ENCODE data around the gene PSMC5.
"Not testable (repeated sequence)": the region's sequence is repeated elsewhere in the genome, so short reads cannot be mapped to it uniquely, and the experiment has no call there.

The PSMC5 gene

DNA sequence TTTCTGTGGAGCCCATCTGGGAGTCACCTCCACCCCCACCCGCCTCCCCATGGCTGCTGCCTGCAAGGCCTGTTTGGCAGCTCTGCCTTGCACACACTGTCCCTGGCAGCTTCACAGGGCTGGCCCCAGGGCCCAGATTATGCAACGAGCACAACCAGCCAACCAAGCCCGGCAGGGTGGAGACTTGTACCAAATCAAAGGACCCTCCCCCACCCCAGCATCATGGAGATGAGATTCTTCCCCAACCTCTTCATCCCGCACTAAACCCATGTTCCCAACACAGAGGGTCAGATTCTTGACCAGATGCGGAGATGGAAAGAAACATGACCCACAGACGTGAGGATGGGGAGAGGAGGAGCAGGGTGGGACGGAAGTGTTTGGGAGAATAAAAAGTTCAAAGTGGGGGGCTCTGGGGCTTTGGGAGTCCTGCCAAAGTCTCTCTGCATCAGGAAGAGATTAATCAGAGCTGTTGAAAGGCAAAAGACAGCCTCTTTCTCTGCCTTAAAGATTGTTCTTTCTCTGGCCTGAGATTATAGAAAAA, 11.5 kb downstream of the PSMC5 start:
- DNase-seq (ENCODE audit: low read depth, low spot score): peak; percentile 58

DNA sequence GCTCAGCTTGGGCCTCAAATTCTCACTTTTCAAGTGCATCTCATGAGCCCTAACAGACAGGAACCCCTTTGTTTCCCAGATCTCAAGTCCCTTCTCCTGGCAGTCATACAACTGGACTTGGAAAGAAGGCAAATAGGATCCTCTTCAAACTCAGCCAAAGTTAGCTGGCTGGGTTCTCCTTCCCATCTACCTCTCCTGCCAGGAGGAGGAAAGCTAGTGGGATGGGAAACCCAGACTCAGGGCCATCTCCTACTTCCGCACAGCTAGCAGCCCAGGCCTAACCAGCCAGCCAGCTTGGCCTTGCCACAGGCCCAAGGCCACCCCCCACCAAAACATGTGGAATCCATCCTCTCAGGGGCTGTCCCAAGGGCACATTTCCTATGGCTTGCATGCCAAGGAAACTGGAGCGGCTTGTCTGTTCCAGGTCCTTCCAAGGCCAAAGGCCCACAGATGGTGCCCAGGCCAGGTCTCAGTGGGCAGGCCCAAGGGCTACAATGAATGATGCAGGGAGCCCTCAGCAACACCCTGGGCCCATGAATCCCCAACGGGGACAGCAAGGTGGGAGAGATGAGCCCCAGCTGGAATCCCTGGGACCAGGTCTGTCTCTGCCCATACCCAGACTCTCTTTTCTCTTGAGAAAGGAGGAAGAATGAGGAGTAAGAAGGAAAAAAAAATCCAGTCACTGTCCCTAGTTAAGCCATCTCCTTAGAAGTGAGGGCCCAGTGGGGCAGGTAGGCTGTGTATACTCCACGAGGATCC, 13.5 kb downstream of the PSMC5 start:
- no peak for DNase-seq (ENCODE audit: low read depth, low spot score)

DNA sequence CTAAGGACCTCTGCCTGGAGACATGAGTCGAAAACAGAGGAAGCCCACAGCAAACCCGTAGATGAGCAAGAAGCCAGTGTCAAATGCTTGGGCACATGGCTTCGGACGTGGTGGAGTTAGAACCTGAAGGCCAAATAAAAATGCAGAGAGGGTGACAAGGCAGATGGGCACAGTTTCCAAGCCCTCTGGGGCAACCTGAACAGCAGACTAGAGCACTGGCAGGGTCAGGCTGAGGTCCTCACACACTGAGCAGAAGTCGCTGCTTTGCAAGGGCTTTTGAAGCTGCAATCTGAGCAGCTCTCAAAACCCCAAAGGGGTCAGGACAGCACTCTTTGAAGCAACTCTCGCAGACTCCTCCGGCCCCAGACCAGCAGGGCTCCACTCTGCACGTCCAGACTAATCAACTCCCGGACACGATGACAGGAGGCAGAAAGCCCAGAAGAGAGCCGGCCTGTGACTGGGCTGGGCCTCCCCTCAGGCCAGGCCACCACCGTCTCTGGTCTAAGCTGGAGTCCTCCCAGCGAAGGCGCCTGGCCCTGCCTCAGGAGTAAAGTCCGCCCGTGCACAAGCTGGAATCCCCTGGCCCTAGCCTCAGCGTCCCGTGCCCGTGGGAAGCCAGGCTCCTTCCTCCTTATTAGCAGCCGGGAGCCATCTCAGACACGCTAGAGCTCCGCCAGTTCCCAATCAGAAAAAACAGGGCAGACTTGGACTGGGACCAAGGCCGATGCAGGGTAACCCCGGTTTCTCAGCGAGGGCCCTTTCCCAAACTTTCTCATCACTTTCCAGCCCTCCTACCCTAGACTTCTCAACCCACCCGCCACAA, 14.3 kb downstream of the PSMC5 start:
- DNase-seq (ENCODE audit: low read depth, low spot score): peak; percentile 62

- no peak for DNase-seq (ENCODE audit: low read depth, low spot score)
These were observed 14.9 kb downstream of the PSMC5 start for GRCh38 chr17:63842173-63842539.

DNA sequence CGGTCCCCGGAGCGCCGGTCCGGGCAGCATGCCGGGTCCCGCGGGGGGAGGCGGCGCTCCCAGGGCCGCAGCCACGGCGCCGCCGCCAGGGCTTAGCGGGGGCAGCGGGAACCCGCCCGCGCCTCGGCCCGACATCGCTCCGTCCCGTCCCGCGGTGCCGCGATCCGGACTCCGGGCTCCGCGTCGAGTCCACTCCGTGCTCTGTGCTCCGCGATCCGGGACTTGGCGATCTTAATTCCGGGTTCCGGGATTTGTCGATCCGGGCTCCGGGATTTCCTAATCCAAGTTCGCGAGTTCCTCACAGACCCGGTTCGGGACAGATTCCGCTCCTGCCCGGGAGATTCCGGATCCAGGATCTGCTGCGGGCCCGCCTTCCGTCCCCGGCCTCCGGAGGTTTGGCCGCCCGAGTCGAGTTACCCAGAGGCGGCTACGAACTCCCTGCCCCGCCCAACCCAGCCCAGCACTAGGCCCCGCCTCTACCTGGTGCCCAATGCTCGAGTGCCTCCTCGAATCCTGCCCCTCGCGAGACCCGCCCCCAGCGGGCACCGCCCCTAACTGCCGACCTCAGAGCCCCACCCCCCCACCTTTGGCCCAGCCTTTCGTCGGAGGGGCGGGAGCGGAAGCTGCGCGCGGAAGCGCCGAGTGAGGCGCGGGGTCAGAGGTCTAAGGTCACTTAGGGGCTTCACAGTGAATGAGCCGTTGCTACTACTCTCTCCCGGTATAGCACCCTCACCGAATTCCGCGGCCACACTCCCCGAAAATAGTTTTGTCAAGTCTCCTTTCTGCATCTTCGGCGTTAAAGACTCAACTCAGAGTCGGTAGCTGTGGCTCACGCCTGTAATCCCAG, 15.5 kb downstream of the PSMC5 start, which contains the start of gene SMARCD2:
Gene SMARCD2, minus strand, starts transcription at position 146 of the 847 bp plus-strand sequence. Its CDS starts 11 bp downstream, at position 135.
- DNase-seq (ENCODE audit: low read depth, low spot score): peak; percentile 99

DNA sequence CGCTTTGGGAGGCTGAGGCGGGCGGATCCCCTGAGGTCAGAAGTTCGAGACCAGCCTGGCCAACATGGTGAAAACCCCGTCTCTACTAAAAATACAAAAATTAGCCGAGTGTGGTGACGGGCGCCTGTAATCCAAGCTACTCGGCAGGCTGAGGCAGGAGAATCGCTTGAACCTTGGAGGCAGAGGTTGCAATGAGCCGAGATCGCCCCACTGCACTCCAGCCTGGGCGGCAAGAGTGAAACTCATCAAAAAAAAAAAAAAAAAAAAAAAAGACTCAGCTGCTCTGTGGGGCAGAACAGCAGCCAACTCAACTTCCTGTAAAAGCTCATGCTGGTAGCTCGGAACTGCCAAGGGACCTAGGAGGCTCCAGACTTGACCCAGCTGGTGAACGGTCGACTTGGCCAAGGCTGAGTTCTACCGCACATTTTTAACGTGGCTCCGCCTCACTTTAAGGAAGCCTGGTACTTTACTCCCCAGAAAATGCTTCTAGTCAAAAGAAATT, 16.2 kb downstream of the PSMC5 start:
- DNase-seq (ENCODE audit: low read depth, low spot score): not testable (repeated sequence)

DNA sequence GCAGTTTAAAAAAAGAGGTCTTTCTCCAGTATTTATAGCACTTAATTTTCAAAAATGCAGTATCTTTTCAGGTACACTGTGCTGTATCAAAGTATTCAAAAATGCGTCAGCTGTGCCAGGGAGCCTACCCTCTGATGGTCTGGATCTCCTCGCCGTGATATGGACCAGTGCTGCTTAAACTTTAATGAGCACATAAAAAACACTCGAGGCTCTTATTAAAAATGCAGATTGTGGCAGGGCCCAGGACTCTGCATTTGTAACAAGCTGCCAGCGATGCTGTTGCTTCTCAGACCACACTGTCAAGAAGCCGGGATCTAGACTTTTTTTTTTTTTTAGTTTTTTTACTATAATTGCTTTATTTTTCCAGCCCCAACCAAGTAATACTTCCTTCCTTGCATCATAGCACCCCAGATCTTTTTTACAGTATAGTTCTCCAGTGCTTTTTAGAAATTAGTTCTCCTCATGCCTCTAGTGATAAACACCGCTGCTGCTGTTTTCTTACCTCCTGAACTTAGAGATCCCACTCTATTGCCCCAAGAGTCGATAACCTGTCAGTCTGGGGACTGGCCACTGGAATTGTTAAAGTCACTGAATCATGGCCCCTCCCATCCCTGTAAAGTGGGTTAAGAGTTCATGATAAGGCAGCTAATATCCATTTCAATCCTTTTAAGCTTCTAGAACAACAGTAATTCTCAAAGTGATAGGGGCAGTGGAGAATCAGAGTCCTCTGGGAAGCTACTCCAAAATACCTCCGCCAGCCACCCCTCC, 16.9 kb downstream of the PSMC5 start:
- no peak for DNase-seq (ENCODE audit: low read depth, low spot score)

- DNase-seq (ENCODE audit: low read depth, low spot score): no peak
These were observed 18.3 kb downstream of the PSMC5 start for GRCh38 chr17:63845509-63845908.

GRCh38 chr17:63847525-63848249, 20.5 kb downstream of the PSMC5 start:
- no peak for DNase-seq (ENCODE audit: low read depth, low spot score)

GRCh38 chr17:63848834-63849689, 21.8 kb downstream of the PSMC5 start:
- DNase-seq (ENCODE audit: low read depth, low spot score): peak; percentile 92

GRCh38 chr17:63850401-63850800, 23.2 kb downstream of the PSMC5 start:
- DNase-seq (ENCODE audit: low read depth, low spot score): no peak

DNA sequence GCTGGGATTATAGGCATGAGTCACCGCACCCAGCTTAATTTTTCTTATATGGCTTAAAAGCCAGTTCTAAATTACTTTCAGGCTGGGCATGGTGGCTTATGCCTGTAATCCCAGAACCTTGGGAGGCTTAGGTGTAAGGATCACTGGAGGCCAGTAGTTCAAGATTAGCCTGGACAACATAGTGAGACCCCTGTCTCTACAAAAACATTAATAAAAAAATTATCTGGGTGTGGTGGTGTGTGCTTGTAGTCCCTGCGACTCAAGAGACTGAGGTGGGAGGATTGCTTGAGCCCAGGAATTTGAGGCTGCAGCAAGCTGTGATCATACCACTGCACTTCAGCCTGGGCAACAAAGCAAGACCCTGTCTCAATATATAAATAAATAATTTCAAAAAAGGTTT, 26.0 kb downstream of the PSMC5 start:
- DNase-seq (ENCODE audit: low read depth, low spot score): no peak

DNA sequence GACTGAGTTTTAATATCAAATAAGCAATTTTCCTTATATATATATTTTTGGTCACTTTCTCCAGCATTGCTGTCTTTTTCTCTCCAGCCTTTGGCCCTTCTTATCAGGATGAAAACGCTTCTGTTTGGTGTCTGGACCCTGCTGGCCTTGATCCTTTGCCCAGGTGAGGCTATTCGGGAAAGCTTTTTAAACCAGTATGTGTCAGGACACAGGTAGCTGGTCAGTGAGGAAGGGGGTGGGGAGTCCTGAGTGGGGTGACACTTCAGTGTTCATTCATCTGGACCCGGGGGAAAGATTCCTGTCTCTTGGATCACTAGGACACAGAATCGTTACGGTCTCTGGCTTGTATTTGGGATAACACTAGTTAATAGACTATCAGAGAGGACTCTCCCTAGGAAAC, 27.5 kb downstream of the PSMC5 start:
- no peak for DNase-seq (ENCODE audit: low read depth, low spot score)

GRCh38 chr17:63855185-63855584, 28.0 kb downstream of the PSMC5 start:
- DNase-seq (ENCODE audit: low read depth, low spot score): no peak

- DNase-seq (ENCODE audit: low read depth, low spot score): not testable (repeated sequence)
These were observed 29.2 kb downstream of the PSMC5 start for GRCh38 chr17:63856425-63856824.

DNA sequence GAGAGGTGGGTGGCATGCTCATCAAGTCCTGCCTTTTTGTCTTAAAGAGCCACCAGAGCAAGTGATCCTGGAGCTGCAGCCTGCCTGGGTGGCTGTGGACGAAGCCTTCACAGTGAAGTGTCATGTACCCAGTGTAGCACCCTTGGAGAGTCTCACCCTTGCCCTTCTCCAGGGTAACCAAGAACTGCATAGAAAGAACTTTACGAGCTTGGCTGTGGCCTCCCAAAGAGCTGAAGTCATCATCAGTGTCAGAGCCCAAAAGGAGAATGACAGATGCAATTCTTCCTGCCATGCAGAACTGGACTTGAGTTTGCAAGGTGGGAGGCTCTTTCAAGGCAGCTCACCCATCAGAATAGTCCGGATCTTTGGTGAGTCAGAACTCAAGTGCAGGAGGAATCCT, 32.0 kb downstream of the PSMC5 start:
- no peak for DNase-seq (ENCODE audit: low read depth, low spot score)

- not testable (repeated sequence) for DNase-seq (ENCODE audit: low read depth, low spot score)
These were observed 39.4 kb downstream of the PSMC5 start for GRCh38 chr17:63866625-63867024.

- peak; percentile 39 for DNase-seq (ENCODE audit: low read depth, low spot score)
These were observed 42.5 kb downstream of the PSMC5 start for GRCh38 chr17:63869491-63870291.

Measured in astrocyte of the hippocampus (primary cell).